ENCODE results near the gene SMIM43.
"Not testable (repeated sequence)": the region's sequence is repeated elsewhere in the genome, so short reads cannot be mapped to it uniquely, and the experiment has no call there.

Gene SMIM43

GRCh38 chr4:121760205-121760604, 4.8 kb downstream of the SMIM43 start:
- ChIA-PET POLR2A (no interaction called here), CTCF (no interaction called here)
- TF ChIP-seq PKNOX1 (IDR thresholded peaks at IDR 0.05) (no peak), ZNF384 (IDR thresholded peaks at IDR 0.05) (no peak), FOXM1 (IDR thresholded peaks at IDR 0.05; ENCODE audit: borderline replicate concordance) (no peak), ELF4 (IDR thresholded peaks at IDR 0.05) (no peak), SUZ12 (IDR thresholded peaks at IDR 0.05) (no peak), CTBP1 (IDR thresholded peaks at IDR 0.05; ENCODE audit: borderline replicate concordance) (no peak)
- no peak for DNase-seq (ENCODE audit: extremely low spot score)

DNA sequence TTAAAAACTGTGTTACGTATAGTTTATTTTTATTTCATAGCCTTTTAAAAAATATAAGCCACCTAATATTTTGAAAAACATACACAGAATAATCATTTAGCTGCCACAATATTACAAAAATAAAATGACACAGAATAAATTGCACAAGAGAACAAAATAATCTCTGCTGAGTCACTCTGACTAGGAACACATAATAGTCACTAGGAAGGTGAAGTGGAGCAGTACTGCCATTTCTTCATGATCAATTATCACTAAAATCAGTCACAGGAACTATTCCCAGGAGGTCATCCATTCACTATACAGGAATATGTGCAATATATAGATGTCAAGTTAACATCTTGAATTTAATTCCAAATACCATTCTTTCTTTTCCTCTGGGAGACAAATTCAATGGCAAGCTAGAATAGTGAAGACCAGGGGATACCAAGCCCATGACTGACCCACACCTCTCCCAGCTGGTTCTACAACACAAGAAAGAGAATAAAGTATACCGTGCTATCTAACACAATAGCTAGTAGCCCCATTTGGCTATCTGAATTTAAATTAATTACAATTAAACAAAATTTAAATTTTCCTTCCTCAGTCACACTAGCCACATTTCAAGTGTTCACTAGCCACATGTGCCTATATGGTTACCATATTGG, 5.9 kb downstream of the SMIM43 start:
- CTCF ChIA-PET, result no interaction called here
- POLR2A ChIA-PET, result no interaction called here
- no peak for DNase-seq (ENCODE audit: extremely low spot score)
- no peak for TF ChIP-seq ELF4 (IDR thresholded peaks at IDR 0.05)
- no peak for TF ChIP-seq CTBP1 (IDR thresholded peaks at IDR 0.05; ENCODE audit: borderline replicate concordance)
- TF ChIP-seq FOXA1 (IDR thresholded peaks at IDR 0.05), result no peak
- no peak for TF ChIP-seq PKNOX1 (IDR thresholded peaks at IDR 0.05)
- TF ChIP-seq L3MBTL2 (conservative IDR thresholded peaks at IDR 0.05), result no peak
- TF ChIP-seq HDGF (IDR thresholded peaks at IDR 0.05; ENCODE audit: borderline replicate concordance), result no peak
- TF ChIP-seq SUZ12 (IDR thresholded peaks at IDR 0.05), result no peak
- no peak for TF ChIP-seq TARDBP (IDR thresholded peaks at IDR 0.05)
- no peak for TF ChIP-seq FOXK2 (IDR thresholded peaks at IDR 0.05)
- TF ChIP-seq NFRKB (IDR thresholded peaks at IDR 0.05), result no peak
- TF ChIP-seq LEF1 (IDR thresholded peaks at IDR 0.05; ENCODE audit: borderline replicate concordance), result no peak
- TF ChIP-seq SP1 (IDR thresholded peaks at IDR 0.05), result no peak
- no peak for TF ChIP-seq ARNT (IDR thresholded peaks at IDR 0.05)
- no peak for TF ChIP-seq BHLHE40 (IDR thresholded peaks at IDR 0.05; ENCODE audit: borderline replicate concordance)
- no peak for TF ChIP-seq ZNF384 (IDR thresholded peaks at IDR 0.05)
- no peak for TF ChIP-seq FOXM1 (IDR thresholded peaks at IDR 0.05; ENCODE audit: borderline replicate concordance)

- POLR2A ChIA-PET; DNase-seq (ENCODE audit: extremely low spot score); CTCF ChIA-PET: not testable (repeated sequence)
Observed at GRCh38 chr4:121752142-121752541, 12.8 kb downstream of the SMIM43 start.

- no peak for TF ChIP-seq ARNT (IDR thresholded peaks at IDR 0.05)
- TF ChIP-seq ELF4 (IDR thresholded peaks at IDR 0.05), result no peak
- no peak for TF ChIP-seq BHLHE40 (IDR thresholded peaks at IDR 0.05; ENCODE audit: borderline replicate concordance)
- TF ChIP-seq TARDBP (IDR thresholded peaks at IDR 0.05), result no peak
- TF ChIP-seq FOXA1 (IDR thresholded peaks at IDR 0.05), result no peak
- TF ChIP-seq NFRKB (IDR thresholded peaks at IDR 0.05), result no peak
- TF ChIP-seq L3MBTL2 (conservative IDR thresholded peaks at IDR 0.05), result no peak
- TF ChIP-seq PKNOX1 (IDR thresholded peaks at IDR 0.05), result no peak
- no peak for TF ChIP-seq LEF1 (IDR thresholded peaks at IDR 0.05; ENCODE audit: borderline replicate concordance)
- no peak for TF ChIP-seq FOXK2 (IDR thresholded peaks at IDR 0.05)
- no peak for TF ChIP-seq SUZ12 (IDR thresholded peaks at IDR 0.05)
- TF ChIP-seq ZNF384 (IDR thresholded peaks at IDR 0.05), result no peak
- TF ChIP-seq HDGF (IDR thresholded peaks at IDR 0.05; ENCODE audit: borderline replicate concordance), result no peak
- TF ChIP-seq SP1 (IDR thresholded peaks at IDR 0.05), result no peak
- no peak for TF ChIP-seq CTBP1 (IDR thresholded peaks at IDR 0.05; ENCODE audit: borderline replicate concordance)
- TF ChIP-seq FOXM1 (IDR thresholded peaks at IDR 0.05; ENCODE audit: borderline replicate concordance), result no peak
- ChIA-PET POLR2A (no interaction called here), CTCF (no interaction called here)
- no peak for DNase-seq (ENCODE audit: extremely low spot score)
Observed at GRCh38 chr4:121749225-121749624, 15.7 kb downstream of the SMIM43 start.

GRCh38 chr4:121742794-121743193, 22.2 kb downstream of the SMIM43 start:
- POLR2A ChIA-PET, result no interaction called here
- DNase-seq (ENCODE audit: extremely low spot score), result no peak
- TF ChIP-seq HDGF (IDR thresholded peaks at IDR 0.05; ENCODE audit: borderline replicate concordance), result no peak
- TF ChIP-seq FOXA1 (IDR thresholded peaks at IDR 0.05), result no peak
- TF ChIP-seq SUZ12 (IDR thresholded peaks at IDR 0.05), result no peak
- TF ChIP-seq ZNF384 (IDR thresholded peaks at IDR 0.05), result no peak
- CTCF ChIA-PET, result no interaction called here

DNA sequence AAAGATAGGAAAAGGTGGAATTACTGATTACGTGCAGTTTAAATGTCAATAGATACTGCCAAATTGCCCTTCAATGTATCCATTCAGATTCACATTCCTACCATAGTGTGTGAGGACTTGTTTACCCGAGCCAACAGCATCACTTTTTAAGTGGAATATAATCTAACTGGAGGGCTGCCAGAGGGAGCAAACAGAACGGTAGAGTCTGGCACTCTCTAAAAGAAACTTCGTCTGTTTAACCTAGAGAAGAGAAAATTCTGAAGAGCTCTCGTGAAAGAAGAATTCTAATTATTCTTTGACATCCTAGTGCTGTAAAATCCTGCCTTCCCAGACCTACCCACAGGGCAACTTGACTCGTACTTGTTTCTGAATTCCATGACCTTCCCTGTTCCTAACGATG, 23.2 kb downstream of the SMIM43 start:
- CTCF ChIA-PET, result no interaction called here
- no peak for DNase-seq (ENCODE audit: extremely low spot score)
- TF ChIP-seq NFRKB (IDR thresholded peaks at IDR 0.05), result no peak
- no peak for TF ChIP-seq ELF4 (IDR thresholded peaks at IDR 0.05)
- no peak for TF ChIP-seq FOXK2 (IDR thresholded peaks at IDR 0.05)
- no peak for TF ChIP-seq SUZ12 (IDR thresholded peaks at IDR 0.05)
- TF ChIP-seq FOXM1 (IDR thresholded peaks at IDR 0.05; ENCODE audit: borderline replicate concordance), result no peak
- no peak for TF ChIP-seq PKNOX1 (IDR thresholded peaks at IDR 0.05)
- no peak for TF ChIP-seq HDGF (IDR thresholded peaks at IDR 0.05; ENCODE audit: borderline replicate concordance)
- no peak for TF ChIP-seq BHLHE40 (IDR thresholded peaks at IDR 0.05; ENCODE audit: borderline replicate concordance)
- TF ChIP-seq FOXA1 (IDR thresholded peaks at IDR 0.05), result no peak
- no peak for TF ChIP-seq LEF1 (IDR thresholded peaks at IDR 0.05; ENCODE audit: borderline replicate concordance)
- no peak for TF ChIP-seq TARDBP (IDR thresholded peaks at IDR 0.05)
- no peak for TF ChIP-seq ARNT (IDR thresholded peaks at IDR 0.05)
- no peak for TF ChIP-seq SP1 (IDR thresholded peaks at IDR 0.05)
- no peak for TF ChIP-seq ZNF384 (IDR thresholded peaks at IDR 0.05)
- TF ChIP-seq CTBP1 (IDR thresholded peaks at IDR 0.05; ENCODE audit: borderline replicate concordance), result no peak
- no peak for TF ChIP-seq L3MBTL2 (conservative IDR thresholded peaks at IDR 0.05)
- POLR2A ChIA-PET, result no interaction called here

Measured in HEK293T (cell line).